ENCODE results near the gene MAPT.

DNA sequence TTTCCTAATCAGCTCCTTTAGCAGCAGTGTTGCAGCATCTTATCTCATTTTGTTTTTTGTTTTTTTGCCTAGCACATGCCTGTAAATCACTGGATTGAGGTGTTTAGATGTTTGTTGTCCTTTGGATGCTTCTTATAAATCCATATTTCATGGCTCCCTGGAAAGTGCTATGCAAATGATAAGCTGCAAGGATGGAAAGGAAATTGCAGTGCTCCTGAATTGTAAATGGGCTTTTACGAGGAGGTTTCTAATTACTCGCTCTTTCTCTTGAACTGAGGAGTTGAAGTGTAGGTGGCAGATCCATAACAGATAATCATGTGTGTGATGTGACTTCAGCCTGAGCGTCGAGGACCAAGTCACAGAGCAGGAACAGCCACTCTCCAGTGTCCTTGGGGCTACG lies 45.0 kb downstream of the MAPT start:
- TF ChIP-seq, protein P1, sequence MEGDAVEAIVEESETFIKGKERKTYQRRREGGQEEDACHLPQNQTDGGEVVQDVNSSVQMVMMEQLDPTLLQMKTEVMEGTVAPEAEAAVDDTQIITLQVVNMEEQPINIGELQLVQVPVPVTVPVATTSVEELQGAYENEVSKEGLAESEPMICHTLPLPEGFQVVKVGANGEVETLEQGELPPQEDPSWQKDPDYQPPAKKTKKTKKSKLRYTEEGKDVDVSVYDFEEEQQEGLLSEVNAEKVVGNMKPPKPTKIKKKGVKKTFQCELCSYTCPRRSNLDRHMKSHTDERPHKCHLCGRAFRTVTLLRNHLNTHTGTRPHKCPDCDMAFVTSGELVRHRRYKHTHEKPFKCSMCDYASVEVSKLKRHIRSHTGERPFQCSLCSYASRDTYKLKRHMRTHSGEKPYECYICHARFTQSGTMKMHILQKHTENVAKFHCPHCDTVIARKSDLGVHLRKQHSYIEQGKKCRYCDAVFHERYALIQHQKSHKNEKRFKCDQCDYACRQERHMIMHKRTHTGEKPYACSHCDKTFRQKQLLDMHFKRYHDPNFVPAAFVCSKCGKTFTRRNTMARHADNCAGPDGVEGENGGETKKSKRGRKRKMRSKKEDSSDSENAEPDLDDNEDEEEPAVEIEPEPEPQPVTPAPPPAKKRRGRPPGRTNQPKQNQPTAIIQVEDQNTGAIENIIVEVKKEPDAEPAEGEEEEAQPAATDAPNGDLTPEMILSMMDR (conservative IDR thresholded peaks at IDR 0.05), result no peak
- TF ChIP-seq ZFX (IDR thresholded peaks at IDR 0.05), result no peak
